Activated naive CD4-positive, alpha-beta T cell (primary cell): ENCODE measurements around the gene OSBPL9.
"Not testable (repeated sequence)": the region's sequence is repeated elsewhere in the genome, so short reads cannot be mapped to it uniquely, and the experiment has no call there.

Source experiments
- DNase-seq, 4 experiments: peaks; one replicate each; lab custom pipeline; 2025; lab: John Stamatoyannopoulos, UW

Gene OSBPL9

GRCh38 chr1:51607681-51608095, 9.2 kb upstream of the OSBPL9 start:
- no peak for DNase-seq

GRCh38 chr1:51610104-51610503, 6.8 kb upstream of the OSBPL9 start:
- not testable (repeated sequence) for DNase-seq

DNA sequence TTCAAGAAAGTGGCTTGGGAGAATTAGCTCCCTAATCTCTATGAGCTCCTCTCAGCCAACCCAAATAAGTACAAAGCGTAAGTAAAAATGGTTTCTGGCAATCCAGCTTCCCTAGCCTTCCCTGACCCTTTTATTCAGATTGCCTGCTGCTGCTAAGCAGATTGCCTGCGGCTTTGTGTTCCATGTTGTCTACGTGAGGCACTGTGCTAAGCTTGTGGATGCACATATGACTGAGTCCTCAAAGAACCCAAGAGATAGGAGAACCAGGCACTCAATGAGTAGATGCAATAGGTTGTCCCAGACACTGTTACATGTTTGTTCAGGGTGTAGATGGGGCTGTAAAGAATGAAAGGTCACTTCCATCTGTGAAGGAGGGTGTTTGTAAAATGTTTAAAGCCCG, 6.3 kb upstream of the OSBPL9 start:
- no peak for DNase-seq

DNA sequence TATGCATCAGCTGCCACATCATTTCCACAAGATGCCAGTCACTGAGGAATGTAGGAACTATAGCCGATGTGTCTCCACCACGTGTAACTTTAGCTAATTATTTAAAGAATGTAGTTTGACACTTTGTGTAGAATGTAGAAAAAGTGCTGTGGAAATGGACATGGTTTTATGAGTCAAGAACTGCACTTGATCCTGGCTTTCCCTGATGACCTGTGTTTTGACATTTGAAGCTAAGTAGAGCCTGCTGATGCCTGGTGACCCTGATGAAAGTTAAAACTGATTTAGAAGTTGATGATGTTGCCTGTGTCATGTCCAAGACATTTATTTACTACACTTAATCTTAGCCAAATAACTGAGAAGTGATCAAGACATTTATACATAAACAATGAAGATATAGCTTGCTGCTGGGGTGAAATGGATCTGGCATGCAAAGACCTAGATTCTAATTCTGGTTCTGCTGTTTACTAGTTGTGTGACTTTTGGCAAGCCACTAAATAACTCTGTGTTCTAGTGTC, 4.4 kb upstream of the OSBPL9 start:
- no peak for DNase-seq

DNA sequence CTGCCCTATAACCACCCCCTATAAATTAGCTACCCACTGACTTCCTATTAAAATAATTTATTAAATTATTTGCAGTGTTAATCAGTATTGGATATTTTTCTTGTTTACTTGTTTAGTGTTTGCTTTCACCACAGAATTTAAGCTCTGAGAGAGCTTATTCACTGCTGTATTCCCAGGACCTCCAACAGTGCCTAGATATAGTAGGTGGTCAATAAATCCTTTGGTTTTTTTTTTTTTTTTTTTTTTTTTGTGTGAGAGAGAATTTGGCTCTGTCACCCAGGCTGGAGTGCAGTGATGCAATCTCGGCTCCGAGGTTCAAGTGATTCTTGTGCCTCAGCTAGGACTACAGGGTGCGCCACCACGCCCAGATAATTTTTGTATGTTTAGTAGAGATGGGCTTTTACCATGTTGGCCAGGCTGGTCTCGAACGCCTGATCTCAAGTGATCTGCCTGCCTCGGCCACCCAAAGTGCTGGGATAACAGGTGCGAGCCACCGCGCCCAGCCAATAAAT, 1.1 kb upstream of the OSBPL9 start:
- no peak for DNase-seq

DNA sequence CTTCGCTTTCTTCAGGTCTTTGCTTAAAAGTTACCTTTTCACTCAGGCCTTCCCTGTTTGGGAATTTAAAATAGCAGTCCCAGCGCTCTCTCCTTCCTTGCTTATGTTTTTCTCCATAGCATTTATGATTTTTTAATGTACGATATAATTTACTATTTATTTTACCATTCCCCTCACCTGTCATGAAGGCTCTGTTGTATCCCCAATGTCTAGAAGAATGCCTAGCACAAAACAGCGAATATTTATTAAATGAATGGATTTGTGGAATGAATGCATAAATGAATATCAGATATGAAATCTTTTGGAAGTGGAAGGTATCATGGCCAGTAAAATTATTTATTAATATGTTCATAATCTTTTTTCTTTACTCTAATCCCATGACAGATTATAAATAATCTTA, 402 bp upstream of the OSBPL9 start:
- DNase-seq: no peak

- DNase-seq: no peak
These were observed 1.8 kb downstream of the OSBPL9 start for GRCh38 chr1:51618715-51619114.

DNA sequence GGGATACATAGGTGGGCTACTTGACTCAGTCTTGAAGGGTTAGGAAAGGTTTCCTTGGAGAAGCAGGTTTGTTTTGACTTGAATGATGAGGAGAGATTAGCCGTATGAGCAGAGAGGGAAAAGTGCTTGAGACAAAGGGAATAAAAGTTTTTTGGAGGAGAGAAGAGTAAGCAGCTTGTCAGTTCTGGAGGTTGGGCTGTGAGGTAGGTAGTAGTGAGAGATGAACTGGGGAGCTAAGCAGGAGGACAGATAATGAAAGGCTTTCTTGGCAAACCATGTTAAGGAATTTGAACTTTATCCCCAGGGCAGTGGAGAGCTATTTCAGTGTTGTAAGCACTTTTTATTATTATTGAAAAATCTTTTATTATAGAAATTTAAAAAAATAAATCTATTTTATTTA, 3.6 kb downstream of the OSBPL9 start:
- DNase-seq: no peak

DNA sequence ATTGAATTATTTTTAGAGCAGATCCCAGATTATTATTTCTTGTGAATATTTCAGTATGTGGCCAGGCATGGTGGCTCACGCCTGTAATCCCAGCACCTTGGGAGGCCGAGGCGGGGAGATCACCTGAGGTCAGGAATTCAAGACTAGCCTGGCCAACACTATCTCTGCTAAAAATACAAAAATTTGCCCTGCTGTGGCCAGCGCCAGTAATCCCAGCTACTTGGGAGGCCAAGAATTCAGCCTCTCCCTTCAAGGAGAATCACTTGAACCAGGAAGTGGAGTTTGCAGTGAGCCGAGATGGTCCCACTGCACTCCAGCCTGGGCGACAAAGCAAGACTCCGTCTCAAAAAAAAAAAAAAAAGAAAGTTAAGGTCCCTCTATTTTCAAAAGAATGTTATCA, 4.3 kb downstream of the OSBPL9 start:
- DNase-seq: no peak

- no peak for DNase-seq
These were observed 5.1 kb downstream of the OSBPL9 start for GRCh38 chr1:51621841-51622454.

- no peak for DNase-seq
These were observed 5.6 kb downstream of the OSBPL9 start for GRCh38 chr1:51622455-51622913.

DNA sequence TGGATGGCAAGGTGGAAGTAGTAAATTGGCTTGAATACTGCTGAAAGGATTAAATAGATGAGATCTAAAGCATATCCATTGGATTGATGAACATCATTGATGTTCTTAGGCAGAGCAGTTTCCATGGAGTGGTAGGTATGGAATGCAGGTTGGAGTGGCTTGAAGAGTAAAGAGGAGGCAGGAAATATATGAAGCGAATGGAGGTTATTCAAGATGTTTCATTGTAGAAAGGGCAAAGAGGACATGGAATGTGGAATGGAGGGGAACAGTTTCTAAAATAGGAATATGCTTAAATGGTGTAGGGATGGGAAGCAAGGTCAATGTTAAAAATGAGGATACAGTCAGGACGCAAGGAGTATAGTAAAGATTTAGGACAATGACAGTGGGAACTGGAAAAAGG, 6.1 kb downstream of the OSBPL9 start:
- DNase-seq: no peak

GRCh38 chr1:51623450-51623849, 6.6 kb downstream of the OSBPL9 start:
- DNase-seq: no peak

GRCh38 chr1:51624855-51625254, 8.0 kb downstream of the OSBPL9 start:
- no peak for DNase-seq

- DNase-seq: no peak
These were observed 10.8 kb downstream of the OSBPL9 start for GRCh38 chr1:51627672-51628071.

DNA sequence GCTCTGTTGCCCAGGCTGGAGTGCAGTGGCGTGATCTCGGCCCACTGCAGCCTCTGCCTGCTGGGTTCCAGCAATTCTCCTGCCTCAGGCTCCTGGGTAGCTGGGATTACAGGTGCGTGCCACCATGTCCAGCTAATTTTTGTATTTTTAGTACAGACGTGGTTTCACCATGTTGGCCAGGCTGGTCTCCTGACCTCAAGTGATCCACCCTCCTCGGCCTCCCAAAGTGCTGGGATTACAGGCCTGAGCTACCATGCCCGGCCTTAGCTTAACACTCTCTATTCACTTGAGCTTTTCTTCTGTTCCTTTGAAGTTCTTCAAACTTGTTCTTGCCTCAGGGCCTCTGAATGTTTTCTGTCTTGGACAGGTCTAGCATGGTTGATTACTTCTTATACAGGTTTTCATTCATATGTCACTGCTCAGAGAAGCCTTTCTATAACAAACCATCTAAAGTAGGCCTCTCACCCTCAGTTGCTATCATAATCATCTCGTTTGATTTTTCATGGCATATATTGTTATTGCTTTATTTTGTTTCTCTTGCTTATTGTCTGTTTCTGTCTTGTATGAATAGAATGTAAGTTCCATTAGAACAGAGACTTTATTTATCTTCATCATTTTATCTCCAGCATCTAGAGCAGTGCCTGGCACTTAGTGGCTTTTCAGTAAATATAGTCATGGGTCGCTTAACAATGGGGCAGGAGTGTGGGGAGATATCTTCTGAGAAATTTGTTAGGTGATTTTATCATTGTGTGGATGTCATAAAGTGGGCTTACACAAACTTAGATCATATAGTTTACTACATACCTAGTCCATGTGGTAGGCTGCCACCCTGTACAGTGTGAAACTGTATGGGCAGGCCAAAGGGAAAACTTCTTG, 12.1 kb downstream of the OSBPL9 start:
- DNase-seq: no peak

DNA sequence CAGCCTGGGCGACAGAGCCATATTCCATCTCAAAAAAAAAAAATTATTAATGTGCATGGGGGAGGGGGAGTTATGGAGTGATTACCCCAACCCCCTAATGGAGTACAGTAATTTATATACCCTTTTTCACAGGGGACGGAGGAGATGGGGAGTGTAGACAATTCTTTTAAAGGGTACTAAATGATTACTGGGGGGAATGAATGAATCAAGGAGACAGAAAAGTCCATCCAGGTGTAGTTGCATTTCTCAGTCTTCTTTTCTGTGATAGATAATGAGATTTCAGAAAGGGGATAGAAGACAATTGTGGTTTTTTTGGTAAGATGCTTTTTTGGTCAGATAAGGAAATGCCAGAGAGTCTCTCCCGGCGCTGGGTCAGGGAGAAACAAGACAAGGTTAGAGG, 13.0 kb downstream of the OSBPL9 start:
- DNase-seq: no peak

- DNase-seq: no peak
These were observed 13.5 kb downstream of the OSBPL9 start for GRCh38 chr1:51630393-51630792.

GRCh38 chr1:51630922-51631321, 14.0 kb downstream of the OSBPL9 start:
- no peak for DNase-seq

- no peak for DNase-seq
These were observed 14.9 kb downstream of the OSBPL9 start for GRCh38 chr1:51631747-51632146.

DNA sequence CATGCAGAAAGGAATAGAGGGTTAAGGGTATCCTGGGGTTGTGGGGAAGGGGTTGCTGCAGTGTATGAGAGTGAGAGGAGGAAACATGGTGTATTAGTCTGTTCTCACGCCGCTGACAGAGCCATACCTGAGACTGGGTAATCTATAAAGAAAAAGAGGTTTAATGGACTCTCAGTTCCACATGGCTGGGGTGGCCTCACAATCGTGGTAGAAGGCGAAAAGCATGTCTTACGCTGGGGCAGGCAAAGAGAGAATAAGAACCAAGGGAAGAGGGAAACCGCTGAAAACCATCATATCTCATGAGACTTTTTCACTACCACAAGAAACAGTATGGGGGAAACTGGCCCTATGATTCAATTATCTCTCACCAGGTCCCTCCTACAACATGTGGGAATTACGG, 17.7 kb downstream of the OSBPL9 start:
- no peak for DNase-seq

- DNase-seq: no peak
These were observed 18.7 kb downstream of the OSBPL9 start for GRCh38 chr1:51635615-51636014.

GRCh38 chr1:51636191-51636590, 19.3 kb downstream of the OSBPL9 start:
- DNase-seq: no peak
